Testis (tissue), 3 donors: ENCODE data around the gene FAM184A. TPM values are rescaled to one million over a fixed set of nuclear protein-coding genes. Genes with fewer than 3 reads are reported as not detected.
"Not testable (repeated sequence)": the region's sequence is repeated elsewhere in the genome, so short reads cannot be mapped to it uniquely, and the experiment has no call there.

Experiments used
- DNase-seq: peaks from one replicate; pipeline ENCODE4 v3.0.0-alpha.2; 2019
- H3K27ac ChIP-seq, 2 donors: fragments of 200-600 bp; sonication (generic); one replicate each; pipeline ENCODE4 v1.5.1; 2019
- H3K27me3 ChIP-seq: fragments of 200-600 bp; sonication (generic); one replicate; pipeline ENCODE4 v1.5.1; 2019
- H3K36me3 ChIP-seq: fragments of 200-600 bp; sonication (generic); one replicate; pipeline ENCODE4 v1.5.1; 2017; ENCODE audit warnings: low read depth; ENCODE audit errors: missing control alignments
- H3K4me1 ChIP-seq: fragments of 200-600 bp; sonication (generic); one replicate; pipeline ENCODE4 v1.5.1; 2019
- H3K4me3 ChIP-seq, 2 donors: fragments of 200-600 bp; sonication (generic); one replicate each; pipeline ENCODE4 v1.5.1; 2017 to 2019
- H3K9me3 ChIP-seq: fragments of 200-600 bp; sonication (generic); one replicate; pipeline ENCODE4 v1.5.1; 2017
- CTCF ChIP-seq, 3 experiments: fragments of 450-650 bp in 2 of 3; fragments of 200-600 bp in 1 of 3; sonication (generic) in 1 of 3; IDR thresholded peaks; one replicate each; pipeline ENCODE4 v1.5.1; 2016 to 2019; ENCODE audit warnings: antibody characterized with exemption in 3 of 3, mild to moderate bottlenecking in 2 of 3, moderate library complexity in 1 of 3
- POLR2A ChIP-seq: fragments of 450-650 bp; IDR thresholded peaks from one replicate; pipeline ENCODE4 v1.6.1; 2017; ENCODE audit warnings: antibody characterized with exemption, mild to moderate bottlenecking, moderate library complexity
- WGBS, 2 donors: methylation state at CpG; one replicate each; pipeline ENCODE4 v1.1.5; 2018; 5-methylcytosine and 5-hydroxymethylcytosine counted together
- intact Hi-C: fragments of 100-400 bp; cut with DNase I; formaldehyde crosslinking; loops from one replicate; pipeline ENCODE4 v1.15.1; 2023; ENCODE audit warnings: low total_unique reads
- polyA plus RNA-seq: library from polyadenylated mRNA; stranded (reverse); fragments of 350-450 nt; fragmentation: Illumina TruSeq; extraction: RNeasy Lipid Tissue Mini Kit (QIAGEN cat#74804); gene quantifications from one replicate; pipeline ENCODE4 v1.2.3, GENCODE V29; 2014; ENCODE audit warnings: low read depth, low replicate concordance; ENCODE audit not compliant: insufficient read depth
- total RNA-seq, 2 donors: library from RNA; depleted of rRNA; stranded (reverse); fragments of >200 nt; gene quantifications; one replicate each; pipeline ENCODE4 v1.2.3, GENCODE V29; 2016

The FAM184A gene
- total and polyA plus RNA-seq, 3 donors from 2014 or later = 24.0 to 36.3 (median 24.3) TPM

GRCh38 chr6:119125576-119125975, 47.1 kb upstream of the FAM184A start:
- 88 to 91% methylated on average over 2 of the region's 2 CpGs for WGBS, 2 donors
- no peaks in the 10 kb centered on the region for H3K36me3 ChIP-seq
- no peaks in the 10 kb centered on the region for H3K9me3 ChIP-seq
- no peaks in the 10 kb centered on the region for H3K27me3 ChIP-seq
- no peak overlapping the region for H3K4me3 ChIP-seq
- intact Hi-C loops = no loop called here
- H3K27ac ChIP-seq = no peak overlapping the region
- no peak for TF ChIP-seq POLR2A
- no peak for TF ChIP-seq CTCF (IDR thresholded peaks at IDR 0.05)
- no peaks in the 10 kb centered on the region for H3K4me1 ChIP-seq
- no peak for DNase-seq

- TF ChIP-seq CTCF (IDR thresholded peaks at IDR 0.05) (no peak), POLR2A (no peak)
- no peaks in the 10 kb centered on the region for H3K27me3 ChIP-seq
- H3K36me3 ChIP-seq = no peaks in the 10 kb centered on the region
- no peaks in the 10 kb centered on the region for H3K9me3 ChIP-seq
- DNase-seq = no peak
- no peaks in the 10 kb centered on the region for H3K4me1 ChIP-seq
- intact Hi-C loops = no loop called here
- WGBS, 2 donors = 52 to 73% methylated on average over 1 of the region's 1 CpG
- H3K27ac ChIP-seq = no peak overlapping the region
- H3K4me3 ChIP-seq = no peak overlapping the region
Measured at GRCh38 chr6:119124079-119124824, 45.8 kb upstream of the FAM184A start.

GRCh38 chr6:119122336-119122735, 43.9 kb upstream of the FAM184A start:
- Histone ChIP-seq H3K9me3 (no peaks in the 10 kb centered on the region), H3K4me1 (no peaks in the 10 kb centered on the region)

GRCh38 chr6:119121367-119121766, 42.9 kb upstream of the FAM184A start:
- Histone ChIP-seq H3K36me3 (no peaks in the 10 kb centered on the region), H3K4me1 (no peaks in the 10 kb centered on the region), H3K27ac (no peak overlapping the region), H3K9me3 (no peaks in the 10 kb centered on the region), H3K27me3 (no peaks in the 10 kb centered on the region), H3K4me3 (no peak overlapping the region)
- TF ChIP-seq CTCF (IDR thresholded peaks at IDR 0.05) = no peak
- TF ChIP-seq POLR2A = no peak
- 92 to 97% methylated on average over 4 of the region's 4 CpGs for WGBS, 2 donors
- no peak for DNase-seq
- intact Hi-C loops = no loop called here

More at GRCh38 chr6:119122336-119122735, 43.9 kb upstream of the FAM184A start:
- Histone ChIP-seq H3K4me3 (no peak overlapping the region), H3K27ac (no peak overlapping the region), H3K36me3 (no peaks in the 10 kb centered on the region), H3K27me3 (no peaks in the 10 kb centered on the region)
- WGBS, 2 donors = 85 to 88% methylated on average over 4 of the region's 4 CpGs
- intact Hi-C loops = no loop called here
- TF ChIP-seq POLR2A (no peak), CTCF (IDR thresholded peaks at IDR 0.05) (no peak)
- DNase-seq = no peak

- Histone ChIP-seq H3K27ac (no peak overlapping the region), H3K4me1 (no peaks in the 10 kb centered on the region), H3K36me3 (no peaks in the 10 kb centered on the region), H3K9me3 (no peaks in the 10 kb centered on the region), H3K27me3 (no peaks in the 10 kb centered on the region), H3K4me3 (no peak overlapping the region)
- 81 to 83% methylated on average over 4 of the region's 4 CpGs for WGBS, 2 donors
- TF ChIP-seq POLR2A (no peak), CTCF (IDR thresholded peaks at IDR 0.05) (no peak)
- DNase-seq = no peak
- intact Hi-C loops = no loop called here
Measured at GRCh38 chr6:119119989-119120388, 41.5 kb upstream of the FAM184A start.

- H3K9me3 ChIP-seq, H3K27ac ChIP-seq, intact Hi-C loops, H3K27me3 ChIP-seq, H3K4me3 ChIP-seq, H3K4me1 ChIP-seq, DNase-seq, H3K36me3 ChIP-seq: not testable (repeated sequence)
- WGBS, 2 donors = 47 to 52% methylated on average over 13 of the region's 13 CpGs
Measured at GRCh38 chr6:119119062-119119461, 40.6 kb upstream of the FAM184A start.
